ENCODE results near the gene ABLIM2.

The ABLIM2 gene

DNA sequence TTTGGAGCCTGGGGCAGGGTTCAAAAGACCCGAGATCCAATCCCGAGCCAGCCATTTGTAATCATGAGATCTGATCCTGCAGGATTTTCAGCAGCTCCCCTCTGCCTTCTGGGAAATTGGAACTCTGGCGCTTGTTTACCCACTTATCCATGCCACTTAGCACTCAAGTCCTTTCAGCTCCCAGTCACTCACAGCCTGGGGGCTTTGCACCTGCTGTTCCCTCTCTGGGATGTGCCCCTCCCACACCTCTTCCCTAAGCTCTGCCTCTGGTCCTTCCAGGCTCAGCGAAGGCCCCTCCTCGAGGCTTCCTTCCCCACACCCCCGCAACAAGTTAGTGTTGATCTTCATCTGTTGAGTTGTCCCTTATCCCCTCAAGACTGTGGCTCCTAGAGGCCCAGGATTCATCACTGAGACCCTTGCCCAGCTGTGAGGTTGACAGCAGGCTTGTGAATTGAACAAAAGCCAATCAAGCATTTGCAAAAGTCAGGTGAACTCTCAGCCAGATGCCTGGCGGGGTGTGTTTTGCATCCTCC, 119.8 kb downstream of the ABLIM2 start:
- H3K36me3 ChIP-seq (ENCODE audit: control insufficient read depth, insufficient read depth, low read length): no peaks in the 10 kb centered on the region
- H3K27ac ChIP-seq (ENCODE audit: insufficient read depth, low read depth, low read length, poor library complexity, severe bottlenecking): no peak overlapping the region
- 74 to 76% methylated on average over 7 of the region's 7 CpGs for WGBS, 2 experiments
- peaks cover 9% of the 10 kb centered on the region for H3K4me1 ChIP-seq (ENCODE audit: control insufficient read depth, insufficient read depth, low read length)
- H3K27me3 ChIP-seq (ENCODE audit: control insufficient read depth, insufficient read depth, low read length, poor library complexity, severe bottlenecking): no peaks in the 10 kb centered on the region
- no peak overlapping the region for H3K4me3 ChIP-seq (ENCODE audit: insufficient read depth, low read depth, low read length)
- no peaks in the 10 kb centered on the region for H3K9me3 ChIP-seq (ENCODE audit: control insufficient read depth, low read length)

- no peaks in the 10 kb centered on the region for H3K36me3 ChIP-seq (ENCODE audit: control insufficient read depth, insufficient read depth, low read length)
- 83 to 89% methylated on average over 2 of the region's 2 CpGs for WGBS, 2 experiments
- H3K4me1 ChIP-seq (ENCODE audit: control insufficient read depth, insufficient read depth, low read length): peaks cover 9% of the 10 kb centered on the region
- H3K27me3 ChIP-seq (ENCODE audit: control insufficient read depth, insufficient read depth, low read length, poor library complexity, severe bottlenecking): no peaks in the 10 kb centered on the region
- H3K4me3 ChIP-seq (ENCODE audit: insufficient read depth, low read depth, low read length): no peak overlapping the region
- H3K27ac ChIP-seq (ENCODE audit: insufficient read depth, low read depth, low read length, poor library complexity, severe bottlenecking): no peak overlapping the region
- no peaks in the 10 kb centered on the region for H3K9me3 ChIP-seq (ENCODE audit: control insufficient read depth, low read length)
Measured at GRCh38 chr4:8038083-8038482, 120.5 kb downstream of the ABLIM2 start.

GRCh38 chr4:8037150-8037769, 121.4 kb downstream of the ABLIM2 start:
- Histone ChIP-seq H3K36me3 (ENCODE audit: control insufficient read depth, insufficient read depth, low read length) (no peaks in the 10 kb centered on the region), H3K27ac (ENCODE audit: insufficient read depth, low read depth, low read length, poor library complexity, severe bottlenecking) (no peak overlapping the region), H3K4me3 (ENCODE audit: insufficient read depth, low read depth, low read length) (no peak overlapping the region), H3K27me3 (ENCODE audit: control insufficient read depth, insufficient read depth, low read length, poor library complexity, severe bottlenecking) (no peaks in the 10 kb centered on the region), H3K9me3 (ENCODE audit: control insufficient read depth, low read length) (no peaks in the 10 kb centered on the region), H3K4me1 (ENCODE audit: control insufficient read depth, insufficient read depth, low read length) (peaks cover 9% of the 10 kb centered on the region)
- 90 to 95% methylated on average over 7 of the region's 7 CpGs for WGBS, 2 experiments

DNA sequence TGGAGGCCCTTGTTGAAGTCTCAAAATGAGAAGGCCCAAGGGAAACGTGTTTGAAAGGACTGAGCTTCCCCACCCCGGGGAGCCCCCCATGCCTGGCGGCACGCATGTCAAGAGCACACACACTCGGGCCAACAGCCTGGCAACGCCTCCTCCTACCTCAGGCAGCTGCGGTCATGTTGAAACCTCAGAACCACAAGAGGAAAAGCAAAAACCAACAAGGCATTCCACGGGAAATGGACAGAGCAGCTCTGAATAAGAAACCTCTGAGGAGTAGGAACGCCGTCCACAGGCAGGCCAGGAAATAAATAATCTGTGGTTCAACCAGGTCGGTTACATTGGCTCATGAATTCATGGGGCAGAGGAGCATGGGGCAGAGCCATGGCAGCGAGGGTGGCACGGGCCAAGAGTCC, 123.2 kb downstream of the ABLIM2 start:
- no peaks in the 10 kb centered on the region for H3K27me3 ChIP-seq (ENCODE audit: control insufficient read depth, insufficient read depth, low read length, poor library complexity, severe bottlenecking)
- WGBS, 2 experiments: 92% methylated on average over 13 of the region's 13 CpGs
- H3K27ac ChIP-seq (ENCODE audit: insufficient read depth, low read depth, low read length, poor library complexity, severe bottlenecking): no peak overlapping the region

DNA sequence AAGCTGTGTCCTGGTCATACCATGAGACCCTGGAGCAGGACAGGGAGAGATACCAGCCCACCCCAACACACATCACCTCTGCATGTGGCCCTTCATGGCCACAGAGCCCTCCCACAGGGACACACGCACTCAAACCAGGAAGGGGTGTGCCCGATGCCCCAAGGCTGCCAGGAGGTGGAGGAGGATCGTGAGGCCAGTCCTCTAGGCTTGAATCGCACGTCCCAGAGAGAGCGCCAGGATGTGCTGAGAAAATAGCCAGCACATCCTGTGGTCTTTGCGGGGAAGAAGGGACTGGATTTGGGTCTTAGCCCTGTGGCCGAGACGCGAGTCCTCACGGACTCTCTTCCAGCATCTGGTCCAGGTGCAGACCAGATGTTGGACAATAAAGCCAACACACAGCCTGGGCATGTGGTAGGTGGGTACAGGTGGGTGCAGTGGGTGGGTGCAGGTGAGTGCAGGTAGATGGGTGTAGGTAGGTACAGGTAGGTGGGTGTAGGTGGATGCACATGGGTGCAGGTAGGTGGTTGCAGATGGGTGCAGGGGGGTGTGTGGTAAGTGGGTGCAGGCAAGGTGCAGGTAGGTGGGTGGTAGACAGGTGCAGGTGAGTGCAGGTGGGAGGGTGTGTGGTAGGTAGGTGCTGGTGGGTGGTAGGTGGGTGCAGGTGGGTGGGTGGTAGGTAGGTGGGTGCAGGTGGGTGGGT, 124.6 kb downstream of the ABLIM2 start:
- Histone ChIP-seq H3K4me3 (ENCODE audit: insufficient read depth, low read depth, low read length) (no peak overlapping the region), H3K9me3 (ENCODE audit: control insufficient read depth, low read length) (no peaks in the 10 kb centered on the region), H3K4me1 (ENCODE audit: control insufficient read depth, insufficient read depth, low read length) (peaks cover 3% of the 10 kb centered on the region), H3K27ac (ENCODE audit: insufficient read depth, low read depth, low read length, poor library complexity, severe bottlenecking) (no peak overlapping the region), H3K36me3 (ENCODE audit: control insufficient read depth, insufficient read depth, low read length) (no peaks in the 10 kb centered on the region), H3K27me3 (ENCODE audit: control insufficient read depth, insufficient read depth, low read length, poor library complexity, severe bottlenecking) (no peaks in the 10 kb centered on the region)
- 94% methylated on average over 11 of the region's 11 CpGs for WGBS, 2 experiments

More for the DNA sequence above, 123.2 kb downstream of the ABLIM2 start:
- Histone ChIP-seq H3K36me3 (ENCODE audit: control insufficient read depth, insufficient read depth, low read length) (no peaks in the 10 kb centered on the region), H3K9me3 (ENCODE audit: control insufficient read depth, low read length) (no peaks in the 10 kb centered on the region), H3K4me1 (ENCODE audit: control insufficient read depth, insufficient read depth, low read length) (peaks cover 9% of the 10 kb centered on the region), H3K4me3 (ENCODE audit: insufficient read depth, low read depth, low read length) (no peak overlapping the region)

DNA sequence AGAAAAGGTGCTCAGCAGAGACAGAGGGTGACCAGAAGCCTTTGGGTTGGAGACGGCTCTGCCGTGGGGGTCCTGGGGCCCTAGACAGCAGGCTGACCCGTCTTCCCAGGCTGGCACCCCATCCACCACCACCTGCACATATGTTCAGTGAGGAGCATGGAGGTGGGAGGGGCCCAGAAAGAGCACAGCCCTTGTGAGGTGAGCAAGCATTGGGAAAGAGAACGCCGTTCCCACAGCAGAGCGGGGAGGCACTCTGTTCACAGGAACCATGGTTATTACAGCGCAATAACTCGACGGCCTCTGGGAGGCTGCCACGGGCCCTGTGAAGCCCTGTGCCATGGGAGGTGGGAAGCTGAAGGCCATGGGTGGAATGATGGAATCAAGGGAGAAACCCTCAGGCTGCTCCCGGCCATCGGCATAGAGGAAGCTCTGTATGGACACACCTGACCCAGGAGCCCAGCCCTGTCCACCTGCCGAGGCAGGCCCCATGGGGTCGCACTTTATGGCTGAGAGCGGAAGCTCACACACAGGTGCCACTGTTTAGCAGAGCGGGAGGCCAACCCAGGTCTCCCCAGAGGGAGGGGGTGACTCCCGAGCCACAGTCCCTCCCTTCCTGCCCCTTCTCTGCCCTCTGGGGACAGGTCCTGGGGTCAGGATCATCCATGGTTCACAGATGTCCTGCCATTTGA, 125.4 kb downstream of the ABLIM2 start:
- Histone ChIP-seq H3K27ac (ENCODE audit: insufficient read depth, low read depth, low read length, poor library complexity, severe bottlenecking) (no peak overlapping the region), H3K4me1 (ENCODE audit: control insufficient read depth, insufficient read depth, low read length) (no peaks in the 10 kb centered on the region), H3K36me3 (ENCODE audit: control insufficient read depth, insufficient read depth, low read length) (no peaks in the 10 kb centered on the region), H3K9me3 (ENCODE audit: control insufficient read depth, low read length) (no peaks in the 10 kb centered on the region), H3K4me3 (ENCODE audit: insufficient read depth, low read depth, low read length) (no peak overlapping the region), H3K27me3 (ENCODE audit: control insufficient read depth, insufficient read depth, low read length, poor library complexity, severe bottlenecking) (no peaks in the 10 kb centered on the region)
- WGBS, 2 experiments: 93% methylated on average over 17 of the region's 17 CpGs

GRCh38 chr4:8032381-8032780, 126.2 kb downstream of the ABLIM2 start:
- Histone ChIP-seq H3K27ac (ENCODE audit: insufficient read depth, low read depth, low read length, poor library complexity, severe bottlenecking) (no peak overlapping the region), H3K4me1 (ENCODE audit: control insufficient read depth, insufficient read depth, low read length) (no peaks in the 10 kb centered on the region), H3K36me3 (ENCODE audit: control insufficient read depth, insufficient read depth, low read length) (no peaks in the 10 kb centered on the region), H3K9me3 (ENCODE audit: control insufficient read depth, low read length) (no peaks in the 10 kb centered on the region), H3K4me3 (ENCODE audit: insufficient read depth, low read depth, low read length) (no peak overlapping the region), H3K27me3 (ENCODE audit: control insufficient read depth, insufficient read depth, low read length, poor library complexity, severe bottlenecking) (no peaks in the 10 kb centered on the region)
- 92 to 93% methylated on average over 23 of the region's 23 CpGs for WGBS, 2 experiments

- no peaks in the 10 kb centered on the region for H3K36me3 ChIP-seq (ENCODE audit: control insufficient read depth, insufficient read depth, low read length)
- 92 to 94% methylated on average over 22 of the region's 22 CpGs for WGBS, 2 experiments
- no peak overlapping the region for H3K27ac ChIP-seq (ENCODE audit: insufficient read depth, low read depth, low read length, poor library complexity, severe bottlenecking)
- H3K4me3 ChIP-seq (ENCODE audit: insufficient read depth, low read depth, low read length): no peak overlapping the region
- no peaks in the 10 kb centered on the region for H3K27me3 ChIP-seq (ENCODE audit: control insufficient read depth, insufficient read depth, low read length, poor library complexity, severe bottlenecking)
- H3K4me1 ChIP-seq (ENCODE audit: control insufficient read depth, insufficient read depth, low read length): no peaks in the 10 kb centered on the region
- no peaks in the 10 kb centered on the region for H3K9me3 ChIP-seq (ENCODE audit: control insufficient read depth, low read length)
Measured at GRCh38 chr4:8030121-8030781, 128.4 kb downstream of the ABLIM2 start.

GRCh38 chr4:8029689-8030088, 128.9 kb downstream of the ABLIM2 start:
- Histone ChIP-seq H3K9me3 (ENCODE audit: control insufficient read depth, low read length) (no peaks in the 10 kb centered on the region), H3K36me3 (ENCODE audit: control insufficient read depth, insufficient read depth, low read length) (no peaks in the 10 kb centered on the region), H3K4me3 (ENCODE audit: insufficient read depth, low read depth, low read length) (no peak overlapping the region), H3K27me3 (ENCODE audit: control insufficient read depth, insufficient read depth, low read length, poor library complexity, severe bottlenecking) (no peaks in the 10 kb centered on the region), H3K4me1 (ENCODE audit: control insufficient read depth, insufficient read depth, low read length) (no peaks in the 10 kb centered on the region), H3K27ac (ENCODE audit: insufficient read depth, low read depth, low read length, poor library complexity, severe bottlenecking) (no peak overlapping the region)
- WGBS, 2 experiments: 88 to 93% methylated on average over 12 of the region's 12 CpGs
